CMK (cell line): Measurements from ENCODE around the gene HTD2.

Source experiments
- DNase-seq: peaks from one replicate; pipeline ENCODE4 v3.0.0-alpha.2; 2010; ENCODE audit warnings: low read depth

The HTD2 gene

GRCh38 chr3:58292866-58293265 is 13.5 kb upstream of the HTD2 start:
- DNase-seq: no peak

- DNase-seq: no peak
These were observed 12.8 kb upstream of the HTD2 start for GRCh38 chr3:58293516-58293915.

GRCh38 chr3:58296269-58296668 is 10.1 kb upstream of the HTD2 start:
- no peak for DNase-seq

GRCh38 chr3:58296843-58297242 is 9.5 kb upstream of the HTD2 start:
- DNase-seq: no peak

- DNase-seq: no peak
These were observed 8.1 kb upstream of the HTD2 start for GRCh38 chr3:58298190-58298589.

GRCh38 chr3:58299075-58299474 is 7.2 kb upstream of the HTD2 start:
- DNase-seq: no peak

- no peak for DNase-seq
These were observed 6.3 kb upstream of the HTD2 start for GRCh38 chr3:58299839-58300516.

GRCh38 chr3:58307639-58308215 is 1.4 kb downstream of the HTD2 start:
- no peak for DNase-seq

- no peak for DNase-seq
These were observed 2.4 kb downstream of the HTD2 start for GRCh38 chr3:58308728-58309127.

- DNase-seq: no peak
These were observed 11.5 kb downstream of the HTD2 start for GRCh38 chr3:58317811-58318210.

GRCh38 chr3:58321791-58322190 is 15.5 kb downstream of the HTD2 start:
- DNase-seq: no peak

- DNase-seq: no peak
These were observed 16.5 kb downstream of the HTD2 start for GRCh38 chr3:58322793-58323192.

GRCh38 chr3:58323529-58324390 is 17.4 kb downstream of the HTD2 start:
- DNase-seq: no peak

GRCh38 chr3:58324391-58325390 is 18.4 kb downstream of the HTD2 start:
- no peak for DNase-seq

- DNase-seq: no peak
These were observed 19.2 kb downstream of the HTD2 start for GRCh38 chr3:58325525-58325992.

- no peak for DNase-seq
These were observed 20.1 kb downstream of the HTD2 start for GRCh38 chr3:58326267-58326900.

GRCh38 chr3:58329150-58329921 is 23.0 kb downstream of the HTD2 start:
- DNase-seq: no peak

- no peak for DNase-seq
These were observed 23.6 kb downstream of the HTD2 start for GRCh38 chr3:58329922-58330413.

- DNase-seq: no peak
These were observed 25.4 kb downstream of the HTD2 start for GRCh38 chr3:58331593-58332152.
